Smooth muscle cell (in vitro differentiated cells): ENCODE results near the gene SERPINB5. TPM values are rescaled to one million over a fixed set of nuclear protein-coding genes. Genes with fewer than 3 reads are reported as not detected.
A peak's percentile ranks its signal among the peaks of the same experiment; 100 is the strongest.

Source experiments
- DNase-seq: peaks from one replicate; lab custom pipeline; 2025; ENCODE audit not compliant: unreplicated experiment; lab: John Stamatoyannopoulos, UW
- H2AFZ ChIP-seq: fragments of 200-600 bp; sonication (generic); 2 replicates; pipeline ENCODE4 v1.6.0; 2016; ENCODE audit warnings: antibody characterized with exemption, low read depth, mild to moderate bottlenecking
- H3F3A ChIP-seq: fragments of 200-600 bp; sonication (generic); 2 replicates; pipeline ENCODE4 v1.6.0; 2017; ENCODE audit warnings: antibody characterized with exemption, low read depth
- H3K27ac ChIP-seq: fragments of 200-600 bp; sonication (generic); 2 replicates; pipeline ENCODE4 v1.5.1; 2016; ENCODE audit warnings: low read depth, mild to moderate bottlenecking
- H3K27me3 ChIP-seq: fragments of 200-600 bp; sonication (generic); 2 replicates; pipeline ENCODE4 v1.6.1; 2016; ENCODE audit warnings: low read depth, mild to moderate bottlenecking
- H3K36me3 ChIP-seq: fragments of 200-600 bp; sonication (generic); 2 replicates; pipeline ENCODE4 v1.5.1; 2016; ENCODE audit warnings: low read depth
- H3K4me1 ChIP-seq: fragments of 200-600 bp; sonication (generic); 2 replicates; pipeline ENCODE4 v1.5.1; 2016; ENCODE audit warnings: low read depth
- H3K4me2 ChIP-seq: fragments of 200-600 bp; sonication (generic); 2 replicates; pipeline ENCODE4 v1.6.0; 2016; ENCODE audit warnings: mild to moderate bottlenecking
- H3K4me3 ChIP-seq: fragments of 200-600 bp; sonication (generic); 2 replicates; pipeline ENCODE4 v1.5.1; 2016; ENCODE audit warnings: mild to moderate bottlenecking
- H3K79me2 ChIP-seq: fragments of 200-600 bp; sonication (generic); 2 replicates; pipeline ENCODE4 v1.6.0; 2016; ENCODE audit warnings: low read depth, mild to moderate bottlenecking
- H3K9ac ChIP-seq: fragments of 200-600 bp; sonication (generic); 2 replicates; pipeline ENCODE4 v1.6.0; 2016; ENCODE audit warnings: low read depth
- H3K9me3 ChIP-seq: fragments of 200-600 bp; sonication (generic); replicated peaks from 2 replicates; pipeline ENCODE4 v1.5.1; 2016; ENCODE audit warnings: low read depth
- H4K20me1 ChIP-seq: fragments of 200-600 bp; sonication (generic); 2 replicates; pipeline ENCODE4 v1.6.0; 2016; ENCODE audit warnings: low read depth
- CTCF ChIP-seq: fragments of 200-600 bp; sonication (generic); IDR thresholded peaks from 2 replicates; pipeline ENCODE4 v1.5.1; 2017; ENCODE audit warnings: borderline replicate concordance, mild to moderate bottlenecking, antibody characterized with exemption; ENCODE audit not compliant: insufficient read depth, poor library complexity, severe bottlenecking
- WGBS: methylation state at CpG from one replicate; pipeline ENCODE4 v1.1.7; 2016; ENCODE audit warnings: low lambda C conversion rate; 5-methylcytosine and 5-hydroxymethylcytosine counted together
- polyA plus RNA-seq: library from polyadenylated mRNA; unstranded; fragments of >200 nt; fragmentation: Nextera tagmentation; extraction: Ambion mirVana; gene quantifications from 2 replicates; pipeline ENCODE4 v1.2.1, GENCODE V29; 2016
- total RNA-seq: library from RNA; depleted of rRNA; stranded (reverse); fragments of >200 nt; gene quantifications from 2 replicates; pipeline ENCODE4 v1.2.3, GENCODE V29; 2014

Gene SERPINB5
- 26.8 and 32.5 TPM in 2 replicates for total RNA-seq
- polyA plus RNA-seq: 7.6 and 18.3 TPM in 2 replicates

GRCh38 chr18:63476668-63477067 is at the start of gene SERPINB5:
Gene SERPINB5 (plus strand): TSS chr18:63476958. CDS start chr18:63484429, 7,471 bp downstream.
- WGBS: 87% methylated on average over 21 of the region's 21 CpGs
- H3K27me3 ChIP-seq: no peaks in the 10 kb centered on the region
- peak within 1 kb of the TSS; percentile 65 for H3K4me2 ChIP-seq
- no peaks in the 10 kb centered on the region for H3K9me3 ChIP-seq
- no peaks in the 10 kb centered on the region for H4K20me1 ChIP-seq
- H3F3A ChIP-seq: no peaks in the 10 kb centered on the region
- H2AFZ ChIP-seq: peak within 1 kb of the TSS; percentile 61
- H3K79me2 ChIP-seq: no peaks in the 10 kb centered on the region
- H3K9ac ChIP-seq: peak within 1 kb of the TSS; percentile 51
- no peaks in the 10 kb centered on the region for H3K36me3 ChIP-seq
- DNase-seq: no peak
- H3K4me3 ChIP-seq: no peak within 1 kb of the TSS
- no peak for TF ChIP-seq CTCF
- peak within 1 kb of the TSS; percentile 59 for H3K27ac ChIP-seq
- no peaks in the 10 kb centered on the region for H3K4me1 ChIP-seq

- Histone ChIP-seq H4K20me1 (no peaks in the 10 kb centered on the region), H3K36me3 (no peaks in the 10 kb centered on the region), H3F3A (no peaks in the 10 kb centered on the region), H3K9ac (no peak overlapping the region), H3K27me3 (no peaks in the 10 kb centered on the region), H3K4me3 (no peak overlapping the region), H3K27ac (peak overlapping the region; percentile 81), H3K9me3 (no peaks in the 10 kb centered on the region), H3K4me1 (no peaks in the 10 kb centered on the region), H3K79me2 (no peaks in the 10 kb centered on the region), H3K4me2 (no peak overlapping the region), H2AFZ (no peak overlapping the region)
- TF ChIP-seq CTCF: no peak
- 65% methylated on average over 4 of the region's 4 CpGs for WGBS
- DNase-seq: no peak
Observed at GRCh38 chr18:63427558-63427957, 49.2 kb upstream of the SERPINB5 start.

GRCh38 chr18:63430526-63430925 is 46.2 kb upstream of the SERPINB5 start:
- H3K27ac ChIP-seq: no peak overlapping the region
- no peak overlapping the region for H3K4me3 ChIP-seq
- no peaks in the 10 kb centered on the region for H3K4me1 ChIP-seq
- no peaks in the 10 kb centered on the region for H4K20me1 ChIP-seq
- no peaks in the 10 kb centered on the region for H3K79me2 ChIP-seq
- H3K4me2 ChIP-seq: no peak overlapping the region
- H3F3A ChIP-seq: no peaks in the 10 kb centered on the region
- no peak overlapping the region for H3K9ac ChIP-seq
- no peak overlapping the region for H2AFZ ChIP-seq
- DNase-seq: no peak
- WGBS: 90% methylated on average over 2 of the region's 2 CpGs
- H3K9me3 ChIP-seq: no peaks in the 10 kb centered on the region
- H3K27me3 ChIP-seq: peaks cover 10% of the 10 kb centered on the region
- H3K36me3 ChIP-seq: no peaks in the 10 kb centered on the region
- TF ChIP-seq CTCF: no peak

GRCh38 chr18:63431180-63431579 is 45.6 kb upstream of the SERPINB5 start:
- TF ChIP-seq CTCF: no peak
- H2AFZ ChIP-seq: no peak overlapping the region
- DNase-seq: no peak
- no peaks in the 10 kb centered on the region for H3K36me3 ChIP-seq
- WGBS: 86% methylated on average over 1 of the region's 1 CpG
- no peak overlapping the region for H3K9ac ChIP-seq
- H3K27ac ChIP-seq: no peak overlapping the region
- no peak overlapping the region for H3K4me2 ChIP-seq
- no peaks in the 10 kb centered on the region for H3K4me1 ChIP-seq
- H3K79me2 ChIP-seq: no peaks in the 10 kb centered on the region
- H4K20me1 ChIP-seq: no peaks in the 10 kb centered on the region
- no peak overlapping the region for H3K4me3 ChIP-seq
- peaks cover 10% of the 10 kb centered on the region for H3K27me3 ChIP-seq
- H3K9me3 ChIP-seq: no peaks in the 10 kb centered on the region
- H3F3A ChIP-seq: no peaks in the 10 kb centered on the region
